IMR-90 (cell line): ENCODE data around the gene FOXO1.

Experiments used
- BHLHE40 ChIP-seq: fragments of 150-350 bp; IDR thresholded peaks from 2 replicates; pipeline ENCODE4 v1.6.1; 2016; ENCODE audit warnings: mild to moderate bottlenecking, low read depth, low read length
- CTCF ChIP-seq: conservative IDR thresholded peaks from 2 replicates; pipeline ENCODE4 v1.5.1; 2012; ENCODE audit warnings: mild to moderate bottlenecking, low read depth, low read length, improper control_type of control experiment
- FOS ChIP-seq: fragments of 150-350 bp; IDR thresholded peaks from 2 replicates; pipeline ENCODE4 v1.6.1; 2016; ENCODE audit warnings: low read depth, low read length
- MXI1 ChIP-seq: IDR thresholded peaks from 2 replicates; pipeline ENCODE4 v1.6.1; 2012; ENCODE audit warnings: low read depth, mild to moderate bottlenecking, low read length, moderate library complexity, borderline replicate concordance
- POLR2A ChIP-seq: IDR thresholded peaks from 2 replicates; pipeline ENCODE4 v1.6.1; 2012; ENCODE audit warnings: mild to moderate bottlenecking, low read depth, low read length
- RFX5 ChIP-seq: IDR thresholded peaks from 2 replicates; pipeline ENCODE4 v1.8.0; 2012; ENCODE audit warnings: low read depth, mild to moderate bottlenecking, low read length, moderate library complexity

- TF ChIP-seq RFX5 (no peak), CTCF (no peak), BHLHE40 (no peak), POLR2A (no peak), MXI1 (no peak), FOS (no peak)
Measured at GRCh38 chr13:40604135-40604534, 62.3 kb downstream of the FOXO1 start.
